ENCODE data around the gene IGSF22.
"Not testable (repeated sequence)": the region's sequence is repeated elsewhere in the genome, so short reads cannot be mapped to it uniquely, and the experiment has no call there.

GRCh38 chr11:18665353-18665872 lies 60.6 kb downstream of the IGSF22 start:
- TF ChIP-seq ZBTB7A (tag by site-specific recombination; IDR thresholded peaks at IDR 0.05; ENCODE audit: low read depth); AEBP2 (tag by site-specific recombination; IDR thresholded peaks at IDR 0.05; ENCODE audit: borderline replicate concordance); ZBTB26 (tag by site-specific recombination; optimal IDR thresholded peaks at IDR 0.05); CTCF (tag by site-specific recombination; IDR thresholded peaks at IDR 0.05); ZNF664 (tag by site-specific recombination; IDR thresholded peaks at IDR 0.05); MYNN (tag by site-specific recombination; IDR thresholded peaks at IDR 0.05; ENCODE audit: borderline replicate concordance); ZNF76 (tag by site-specific recombination; IDR thresholded peaks at IDR 0.05; ENCODE audit: borderline replicate concordance, low read depth); PRDM4 (tag by site-specific recombination; IDR thresholded peaks at IDR 0.05); ZSCAN23 (tag by site-specific recombination; IDR thresholded peaks at IDR 0.05); YY1 (tag by site-specific recombination; IDR thresholded peaks at IDR 0.05); REST (tag by site-specific recombination; IDR thresholded peaks at IDR 0.05); ZBTB1 (tag by site-specific recombination; IDR thresholded peaks at IDR 0.05): not testable (repeated sequence)
